ENCODE measurements around the gene CLASP2. TPM values are rescaled to one million over a fixed set of nuclear protein-coding genes. Genes with fewer than 3 reads are reported as not detected.
"Not testable (repeated sequence)": the region's sequence is repeated elsewhere in the genome, so short reads cannot be mapped to it uniquely, and the experiment has no call there.

The CLASP2 gene
- 10 to 100 TPM; 32.8 to 37.6 (median 34.8) TPM for total RNA-seq (2021; fragmentation: NEBNext Ultra II Directional; extraction: Animal tissue kit (Norgen Biotek cat#: 25700))
- long read RNA-seq, partial matches to known transcripts: 5 of 13 reads
- long read RNA-seq, other reads (novel, unspliced or antisense): 8 of 13 reads

DNA sequence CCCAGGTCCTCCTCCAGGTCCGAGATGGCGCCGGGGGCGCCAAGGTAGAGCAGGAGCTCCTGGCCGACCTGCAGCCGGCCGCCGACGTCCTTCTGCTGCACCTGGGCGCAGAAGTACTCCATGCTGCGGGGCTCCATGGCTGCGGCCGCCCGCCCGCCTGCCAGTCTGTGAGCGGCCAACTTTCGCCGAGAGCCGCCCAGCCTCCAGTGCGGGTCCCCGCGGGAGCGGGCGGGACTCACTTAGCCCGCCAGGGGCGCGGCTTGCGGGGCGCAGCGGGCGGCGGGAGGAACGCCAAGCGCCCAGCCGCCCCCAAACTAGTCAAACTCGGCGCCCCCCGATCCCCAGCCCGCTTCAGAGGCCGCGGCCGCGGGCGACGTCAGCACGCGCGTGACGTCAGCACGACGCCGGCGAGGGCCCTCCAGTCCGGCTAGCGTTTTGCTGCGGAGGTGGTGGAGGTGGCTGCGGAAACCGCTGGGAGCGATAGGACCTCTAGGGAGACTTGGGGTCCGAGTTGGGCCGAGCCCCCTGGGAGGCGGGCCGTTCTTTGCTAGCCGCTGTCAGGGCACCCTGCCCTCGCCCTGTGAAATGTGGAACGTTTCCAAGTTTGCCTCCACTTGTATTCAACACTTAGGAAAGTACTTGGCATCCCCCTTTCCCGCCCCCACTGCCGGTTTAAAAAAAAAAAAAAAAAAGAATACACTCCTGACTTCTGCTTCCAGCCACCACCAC is at the start of gene CLASP2:
Gene CLASP2 (minus strand): TSS at position 389 of the 729 bp plus-strand sequence. CDS start 252 bp downstream, at position 137.
- H3K27ac Mint-ChIP-seq: peak within 1 kb of the TSS; percentile 94
- DNase-seq: peak; percentile 79
- peaks cover 33% of the 10 kb centered on the region for H3K4me1 Mint-ChIP-seq (ENCODE audit: low read depth)
- no peak within 1 kb of the TSS for H3K4me3 Mint-ChIP-seq
- no peaks in the 10 kb centered on the region; the same call in 1 of the 2 replicates for H3K27me3 Mint-ChIP-seq (ENCODE audit: insufficient read depth)
- H3K36me3 Mint-ChIP-seq (ENCODE audit: low read depth): no peaks in the 10 kb centered on the region
- H3K9me3 Mint-ChIP-seq: no peaks in the 10 kb centered on the region
- TF ChIP-seq, protein P1, sequence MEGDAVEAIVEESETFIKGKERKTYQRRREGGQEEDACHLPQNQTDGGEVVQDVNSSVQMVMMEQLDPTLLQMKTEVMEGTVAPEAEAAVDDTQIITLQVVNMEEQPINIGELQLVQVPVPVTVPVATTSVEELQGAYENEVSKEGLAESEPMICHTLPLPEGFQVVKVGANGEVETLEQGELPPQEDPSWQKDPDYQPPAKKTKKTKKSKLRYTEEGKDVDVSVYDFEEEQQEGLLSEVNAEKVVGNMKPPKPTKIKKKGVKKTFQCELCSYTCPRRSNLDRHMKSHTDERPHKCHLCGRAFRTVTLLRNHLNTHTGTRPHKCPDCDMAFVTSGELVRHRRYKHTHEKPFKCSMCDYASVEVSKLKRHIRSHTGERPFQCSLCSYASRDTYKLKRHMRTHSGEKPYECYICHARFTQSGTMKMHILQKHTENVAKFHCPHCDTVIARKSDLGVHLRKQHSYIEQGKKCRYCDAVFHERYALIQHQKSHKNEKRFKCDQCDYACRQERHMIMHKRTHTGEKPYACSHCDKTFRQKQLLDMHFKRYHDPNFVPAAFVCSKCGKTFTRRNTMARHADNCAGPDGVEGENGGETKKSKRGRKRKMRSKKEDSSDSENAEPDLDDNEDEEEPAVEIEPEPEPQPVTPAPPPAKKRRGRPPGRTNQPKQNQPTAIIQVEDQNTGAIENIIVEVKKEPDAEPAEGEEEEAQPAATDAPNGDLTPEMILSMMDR (IDR thresholded peaks at IDR 0.05): peak; percentile 39; the same call in 1 of the 2 replicates

DNA sequence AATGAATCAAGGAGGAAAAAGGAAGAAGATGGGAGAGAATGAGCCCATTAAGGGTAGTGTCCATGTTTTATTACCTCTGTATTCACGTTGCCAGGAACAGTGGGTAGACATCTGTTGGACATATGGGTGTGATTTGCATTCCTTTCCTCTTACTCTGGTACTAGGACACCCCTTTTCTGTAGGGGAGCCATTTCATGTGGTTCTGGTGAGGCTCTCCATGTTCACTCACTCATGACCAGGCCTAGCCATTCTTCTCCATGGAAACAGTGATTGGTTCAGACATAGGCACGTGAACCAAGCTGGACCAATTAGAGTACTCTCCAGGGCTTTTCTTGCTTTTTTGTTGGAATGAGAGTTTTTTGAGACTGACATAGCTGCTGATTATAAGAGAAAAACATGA is 40.8 kb upstream of the CLASP2 start:
- Mint-ChIP-seq H3K4me3 (no peak overlapping the region), H3K9me3 (peaks cover 11% of the 10 kb centered on the region), H3K36me3 (ENCODE audit: low read depth) (peaks cover 7% of the 10 kb centered on the region; the same call in 1 of the 2 replicates), H3K27ac (no peak overlapping the region), H3K27me3 (ENCODE audit: insufficient read depth) (peaks cover 3% of the 10 kb centered on the region), H3K4me1 (ENCODE audit: low read depth) (peaks cover 9% of the 10 kb centered on the region; the same call in 1 of the 2 replicates)
- DNase-seq: peak; percentile 27
- TF ChIP-seq, protein P1 (IDR thresholded peaks at IDR 0.05): no peak

- Mint-ChIP-seq H3K36me3 (ENCODE audit: low read depth) (peaks cover 7% of the 10 kb centered on the region; the same call in 1 of the 2 replicates), H3K4me3 (no peak overlapping the region), H3K4me1 (ENCODE audit: low read depth) (peaks cover 9% of the 10 kb centered on the region; the same call in 1 of the 2 replicates), H3K9me3 (peaks cover 14% of the 10 kb centered on the region), H3K27ac (no peak overlapping the region), H3K27me3 (ENCODE audit: insufficient read depth) (peaks cover 3% of the 10 kb centered on the region)
- DNase-seq: no peak
- TF ChIP-seq, protein P1 (IDR thresholded peaks at IDR 0.05): no peak
Observed at GRCh38 chr3:33758281-33758680, 40.2 kb upstream of the CLASP2 start.

DNA sequence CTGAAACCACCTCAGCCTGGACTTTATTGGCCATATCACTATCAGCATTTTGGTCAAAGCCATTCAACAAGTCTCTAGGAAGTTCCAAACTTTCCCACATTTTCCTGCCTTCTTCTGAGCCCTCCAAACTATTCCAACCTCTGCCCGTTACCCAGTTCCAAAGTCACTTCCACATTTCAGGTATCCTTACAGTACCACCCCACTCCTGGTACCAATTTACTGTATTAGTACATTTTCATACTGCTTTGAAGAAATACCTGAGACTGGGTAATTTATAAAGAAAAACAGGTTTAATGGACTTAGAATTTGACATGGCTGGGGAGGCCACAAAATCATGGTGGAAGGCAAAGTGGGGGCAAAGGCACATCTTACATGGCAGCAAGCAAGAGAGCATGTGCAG is 36.3 kb upstream of the CLASP2 start:
- not testable (repeated sequence) for H3K27ac Mint-ChIP-seq; H3K4me3 Mint-ChIP-seq; H3K27me3 Mint-ChIP-seq (ENCODE audit: insufficient read depth); H3K36me3 Mint-ChIP-seq (ENCODE audit: low read depth); DNase-seq
- Mint-ChIP-seq H3K4me1 (ENCODE audit: low read depth) (peaks cover 19% of the 10 kb centered on the region), H3K9me3 (peaks cover 14% of the 10 kb centered on the region)

DNA sequence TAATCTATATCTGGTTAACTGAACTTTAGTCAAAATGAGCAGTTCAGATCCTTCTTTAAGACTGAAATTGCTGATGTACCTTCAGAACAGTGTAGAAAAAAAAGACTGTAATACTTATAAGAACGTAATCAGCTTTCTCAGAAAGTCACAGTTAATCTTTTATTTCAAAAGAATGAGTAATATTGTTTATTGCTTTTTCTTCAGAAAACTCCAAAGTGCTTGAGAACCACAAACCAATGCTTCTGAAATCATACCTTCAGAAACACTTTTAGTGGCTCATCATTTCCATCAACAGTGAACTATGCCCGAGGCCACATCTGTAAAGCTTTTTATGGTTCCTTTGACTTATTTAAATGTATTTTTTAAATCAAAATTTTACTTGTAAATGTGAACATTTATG is 33.3 kb upstream of the CLASP2 start:
- TF ChIP-seq, protein P1 (IDR thresholded peaks at IDR 0.05): no peak
- Mint-ChIP-seq H3K4me1 (ENCODE audit: low read depth) (peaks cover 11% of the 10 kb centered on the region), H3K9me3 (peaks cover 14% of the 10 kb centered on the region), H3K27me3 (ENCODE audit: insufficient read depth) (peaks cover 3% of the 10 kb centered on the region), H3K4me3 (no peak overlapping the region), H3K36me3 (ENCODE audit: low read depth) (peaks cover 7% of the 10 kb centered on the region; the same call in 1 of the 2 replicates), H3K27ac (no peak overlapping the region)
- no peak for DNase-seq

GRCh38 chr3:33750211-33750548 is 32.1 kb upstream of the CLASP2 start:
- Mint-ChIP-seq H3K4me1 (ENCODE audit: low read depth) (peaks cover 11% of the 10 kb centered on the region), H3K4me3 (no peak overlapping the region), H3K36me3 (ENCODE audit: low read depth) (peaks cover 7% of the 10 kb centered on the region; the same call in 1 of the 2 replicates), H3K9me3 (peaks cover 14% of the 10 kb centered on the region), H3K27ac (no peak overlapping the region), H3K27me3 (ENCODE audit: insufficient read depth) (peaks cover 3% of the 10 kb centered on the region)
- no peak for DNase-seq
- TF ChIP-seq, protein P1 (IDR thresholded peaks at IDR 0.05): no peak

All from HFFc6 (cell line).